H1 (cell line): ENCODE measurements around the gene ARHGEF7. TPM values are rescaled to one million over a fixed set of nuclear protein-coding genes. Genes with fewer than 3 reads are reported as not detected.

Experiments
- CTCF ChIA-PET: fragments of 300-600 bp; sonication (Branson Sonifier 250); formaldehyde crosslinking; loops from one replicate; lab custom pipeline; 2021; ENCODE audit not compliant: partially characterized antibody; lab: Charles Lee
- POLR2A ChIA-PET: fragments of 300-600 bp; sonication (Branson Sonifier 250); formaldehyde crosslinking; loops from one replicate; lab custom pipeline; 2021; ENCODE audit warnings: inconsistent platforms; ENCODE audit not compliant: partially characterized antibody; lab: Charles Lee
- DNase-seq, 2 experiments: peaks; one replicate each; pipeline versions ENCODE4 v3.0.0 to v3.0.0-alpha.2; 2010 to 2022; ENCODE audit warnings: low spot score in 2 of 2, low read depth in 1 of 2, mixed read lengths in 1 of 2
- FAIRE-seq: peaks from 2 replicates; lab custom pipeline; 2011; peaks lifted over from hg19 to GRCh38; lab: Jason Lieb, UNC
- H2AFZ ChIP-seq: 2 replicates; pipeline ENCODE4 v1.8.1; 2012; ENCODE audit warnings: low read length, inconsistent platforms
- H2AK5ac ChIP-seq: 2 replicates; pipeline ENCODE4 v1.6.1; 2013; ENCODE audit warnings: low read depth, low read length
- H2BK120ac ChIP-seq: replicated peaks from 2 replicates; pipeline ENCODE3; 2013; ENCODE audit warnings: low read depth, low read length, inconsistent platforms
- H2BK12ac ChIP-seq: 2 replicates; pipeline ENCODE4 v1.6.1; 2013; ENCODE audit warnings: low read depth, low read length
- H2BK15ac ChIP-seq: 2 replicates; pipeline ENCODE4 v1.6.1; 2013; ENCODE audit warnings: low read length
- H2BK20ac ChIP-seq: 2 replicates; pipeline ENCODE4 v1.6.1; 2013; ENCODE audit warnings: low read length
- H2BK5ac ChIP-seq: 2 replicates; pipeline ENCODE4 v1.6.1; 2013; ENCODE audit warnings: low read depth, low read length
- H3K14ac ChIP-seq: 2 replicates; pipeline ENCODE4 v1.6.1; 2013; ENCODE audit warnings: inconsistent platforms; ENCODE audit not compliant: insufficient read length
- H3K18ac ChIP-seq: 2 replicates; pipeline ENCODE4 v1.6.1; 2013; ENCODE audit warnings: low read length; ENCODE audit errors: extremely low read depth
- H3K23ac ChIP-seq: 2 replicates; pipeline ENCODE4 v1.6.1; 2013; ENCODE audit warnings: inconsistent platforms; ENCODE audit not compliant: insufficient read length
- H3K23me2 ChIP-seq: 2 replicates; pipeline ENCODE4 v1.6.1; 2013; ENCODE audit warnings: low read depth, low read length
- H3K27ac ChIP-seq: 2 replicates; pipeline ENCODE4 v1.6.1; 2011; ENCODE audit warnings: low read depth, low read length, inconsistent platforms
- H3K27me3 ChIP-seq, 4 experiments: replicated peaks in 1 of 4; 1 replicate in 1 of 4; 2 replicates in 3 of 4; pipeline versions ENCODE4 v1.6.1 to v1.8.1; 2011 to 2013; ENCODE audit warnings: low read length in 3 of 4, mild to moderate bottlenecking in 3 of 4, inconsistent platforms in 2 of 4, mixed read lengths in 2 of 4, moderate library complexity in 1 of 4; ENCODE audit not compliant: control insufficient read depth in 3 of 4, insufficient read depth in 3 of 4; ENCODE audit errors: extremely low read depth in 1 of 4
- H3K36me3 ChIP-seq, 4 experiments: 2 replicates each; pipeline versions ENCODE4 v1.6.1 to v1.8.1; 2011 to 2013; ENCODE audit warnings: mild to moderate bottlenecking in 4 of 4, low read length in 3 of 4, moderate library complexity in 2 of 4, control low read depth in 1 of 4, inconsistent platforms in 1 of 4; ENCODE audit not compliant: insufficient read depth in 4 of 4, control insufficient read depth in 2 of 4
- H3K4ac ChIP-seq: replicated peaks from 2 replicates; pipeline ENCODE3; 2013; ENCODE audit warnings: low read length, low read depth, mixed read lengths, inconsistent platforms; ENCODE audit not compliant: insufficient read length
- H3K4me1 ChIP-seq, 4 experiments: replicated peaks in 1 of 4; 1 replicate in 1 of 4; 2 replicates in 3 of 4; pipeline versions ENCODE4 v1.6.1 to v1.8.1; 2011 to 2013; ENCODE audit warnings: low read length in 3 of 4, inconsistent platforms in 2 of 4, mixed read lengths in 1 of 4; ENCODE audit not compliant: insufficient read depth in 4 of 4, control insufficient read depth in 3 of 4
- H3K4me2 ChIP-seq, 2 experiments: 2 replicates each; pipeline versions ENCODE4 v1.6.1 to v1.8.1; 2011 to 2013; ENCODE audit warnings: low read depth in 2 of 2, low read length in 2 of 2, control low read depth in 1 of 2, inconsistent platforms in 1 of 2, mild to moderate bottlenecking in 1 of 2; ENCODE audit not compliant: insufficient read depth in 1 of 2
- H3K4me3 ChIP-seq, 4 experiments: fragments of 200-600, 300-600 bp in 1 of 4; sonication (generic), shearing (Covaris generic), sonication (Bioruptor Twin) in 1 of 4; 2 replicates each; pipeline versions ENCODE4 v1.5.1 to v1.8.1; 2011 to 2016; ENCODE audit warnings: low read length in 4 of 4, low read depth in 3 of 4, control low read depth in 2 of 4, inconsistent platforms in 2 of 4, mild to moderate bottlenecking in 2 of 4, mixed read lengths in 1 of 4, moderate library complexity in 1 of 4; ENCODE audit not compliant: insufficient read depth in 2 of 4; ENCODE audit errors: extremely low read depth in 1 of 4
- H3K56ac ChIP-seq: replicated peaks from 2 replicates; pipeline ENCODE3; 2013; ENCODE audit warnings: low read depth, mild to moderate bottlenecking, mixed read lengths, low read length, inconsistent platforms; ENCODE audit not compliant: insufficient read length
- H3K79me1 ChIP-seq: 2 replicates; pipeline ENCODE4 v1.6.1; 2013; ENCODE audit warnings: low read depth, low read length, control low read depth
- H3K79me2 ChIP-seq, 2 experiments: 2 replicates each; pipeline versions ENCODE4 v1.6.1 to v1.8.1; 2012 to 2013; ENCODE audit warnings: low read length in 2 of 2, mild to moderate bottlenecking in 2 of 2, inconsistent platforms in 1 of 2; ENCODE audit not compliant: insufficient read depth in 2 of 2, control insufficient read depth in 1 of 2
- H3K9ac ChIP-seq, 4 experiments: replicated peaks in 1 of 4; 1 replicate in 1 of 4; 2 replicates in 3 of 4; pipeline versions ENCODE4 v1.6.1 to v1.8.1; 2011 to 2013; ENCODE audit warnings: low read depth in 3 of 4, low read length in 3 of 4, control low read depth in 2 of 4, mild to moderate bottlenecking in 2 of 4, moderate library complexity in 2 of 4, inconsistent platforms in 1 of 4; ENCODE audit errors: extremely low read depth in 1 of 4
- H3K9me3 ChIP-seq, 2 experiments: 2 replicates each; pipeline versions ENCODE4 v1.6.1 to v1.8.1; 2012 to 2013; ENCODE audit warnings: mild to moderate bottlenecking in 2 of 2, moderate library complexity in 2 of 2, control low read depth in 1 of 2, inconsistent platforms in 1 of 2, low read depth in 1 of 2, low read length in 1 of 2, mixed read lengths in 1 of 2; ENCODE audit not compliant: insufficient read depth in 2 of 2
- H4K20me1 ChIP-seq, 2 experiments: replicated peaks in 1 of 2; 2 replicates each; pipeline versions ENCODE3 to v1.8.1; 2011 to 2013; ENCODE audit warnings: inconsistent platforms in 2 of 2, low read length in 2 of 2, mild to moderate bottlenecking in 1 of 2; ENCODE audit not compliant: insufficient read depth in 2 of 2, control insufficient read depth in 1 of 2
- H4K5ac ChIP-seq: 2 replicates; pipeline ENCODE4 v1.6.1; 2013; ENCODE audit warnings: low read length, low read depth, mixed read lengths, inconsistent platforms; ENCODE audit not compliant: insufficient read length
- H4K8ac ChIP-seq: 2 replicates; pipeline ENCODE4 v1.8.0; 2013; ENCODE audit warnings: mild to moderate bottlenecking, moderate library complexity, low read length, inconsistent platforms; ENCODE audit not compliant: insufficient read depth; ENCODE audit errors: extremely low read depth
- H4K91ac ChIP-seq: replicated peaks from 2 replicates; pipeline ENCODE3; 2013; ENCODE audit warnings: low read length, mixed read lengths, inconsistent platforms; ENCODE audit not compliant: insufficient read length
- BCL11A ChIP-seq, 2 experiments: IDR thresholded peaks; one replicate each; pipeline ENCODE4 v1.6.1; 2011; ENCODE audit warnings: low read depth in 2 of 2, low read length in 2 of 2, mild to moderate bottlenecking in 2 of 2
- CBX8 ChIP-seq: fragments of 300-800, 300-1000 bp; sonication (generic); IDR thresholded peaks from 2 replicates; pipeline ENCODE4 v1.7.1; 2016; ENCODE audit warnings: low read depth, low read length, borderline replicate concordance
- CHD2 ChIP-seq: IDR thresholded peaks from 2 replicates; pipeline ENCODE4 v1.6.1; 2012; ENCODE audit warnings: low read length, improper control_type of control experiment
- CREB1 ChIP-seq: IDR thresholded peaks from 2 replicates; pipeline ENCODE4 v1.6.1; 2012; ENCODE audit warnings: inconsistent platforms
- GTF2F1 ChIP-seq: IDR thresholded peaks from 2 replicates; pipeline ENCODE4 v1.6.1; 2012; ENCODE audit warnings: low read depth, low read length, improper control_type of control experiment, borderline replicate concordance
- JUN ChIP-seq: IDR thresholded peaks from 2 replicates; pipeline ENCODE4 v1.6.1; 2011; ENCODE audit warnings: low read depth, mild to moderate bottlenecking, improper control_type of control experiment, low read length
- RNF2 ChIP-seq: fragments of 200-900, 300-1000 bp; sonication (generic); IDR thresholded peaks from 2 replicates; pipeline ENCODE4 v1.7.1; 2016; ENCODE audit warnings: borderline replicate concordance, low read depth, mild to moderate bottlenecking, antibody characterized with exemption, low read length; ENCODE audit not compliant: poor library complexity, severe bottlenecking; ENCODE audit errors: missing control alignments
- SP1 ChIP-seq: IDR thresholded peaks from 2 replicates; pipeline ENCODE4 v1.6.1; 2011; ENCODE audit warnings: low read depth, low read length
- SP2 ChIP-seq: IDR thresholded peaks from 2 replicates; pipeline ENCODE4 v1.6.1; 2012; ENCODE audit warnings: mild to moderate bottlenecking, low read length, inconsistent platforms
- SUZ12 ChIP-seq: fragments of 200-600 bp; sonication (generic); IDR thresholded peaks from 2 replicates; pipeline ENCODE4 v1.6.1; 2012; ENCODE audit warnings: mild to moderate bottlenecking, inconsistent platforms, low read length, moderate library complexity, mixed read lengths
- TAF7 ChIP-seq: optimal IDR thresholded peaks from 2 replicates; pipeline ENCODE3; 2011; ENCODE audit warnings: low read depth, mild to moderate bottlenecking, inconsistent platforms, low read length, moderate library complexity, borderline replicate concordance
- TBP ChIP-seq: IDR thresholded peaks from 2 replicates; pipeline ENCODE4 v1.6.1; 2011; ENCODE audit warnings: low read depth, low read length, improper control_type of control experiment
- TEAD4 ChIP-seq: IDR thresholded peaks from 2 replicates; pipeline ENCODE4 v1.6.1; 2012; ENCODE audit warnings: low read depth, low read length, inconsistent platforms, mixed read lengths
- WGBS, 2 experiments: shearing (Covaris generic) in 1 of 2; methylation state at CpG; one replicate each; pipeline versions ENCODE4 v1.1.6 to v1.1.7; 2013 to 2015; ENCODE audit warnings: low lambda C conversion rate in 2 of 2, mixed read lengths in 2 of 2, inconsistent platforms in 1 of 2, low coverage in 1 of 2, missing lambda C conversion rate in 1 of 2; ENCODE audit not compliant: insufficient replicate concordance in 2 of 2, insufficient coverage in 1 of 2, insufficient read length in 1 of 2; ENCODE audit errors: extremely low coverage in 1 of 2, missing lambda C conversion rate in 1 of 2; 5-methylcytosine and 5-hydroxymethylcytosine counted together
- polyA plus RNA-seq, 7 experiments: library from polyadenylated mRNA; depleted of rRNA in 3 of 7; stranded (reverse) in 5 of 7; unstranded in 2 of 7; fragments of >200 nt in 5 of 7; fragments of 200-250 nt in 2 of 7; gene quantifications; 1 replicate in 5 of 7; 2 replicates in 1 of 7; 4 replicates in 1 of 7; pipeline versions ENCODE4 v1.2.1 to v1.2.3, GENCODE V29; 2011 to 2013; ENCODE audit warnings: missing spikeins in 2 of 7, mixed read lengths in 2 of 7
- total RNA-seq: library from RNA; stranded (reverse); fragmentation: NEBNext Ultra II Directional; extraction: Animal tissue kit (Norgen Biotek cat#: 25700); gene quantifications from 2 replicates; pipeline ENCODE4 v1.2.1, GENCODE V29; 2021

Gene ARHGEF7
- total and polyA plus RNA-seq, 2 of the 8 experiments (the other 6 are each of a cell fraction or from before 2014, with no cell fraction given), result 26.2 to 56.5 TPM

DNA sequence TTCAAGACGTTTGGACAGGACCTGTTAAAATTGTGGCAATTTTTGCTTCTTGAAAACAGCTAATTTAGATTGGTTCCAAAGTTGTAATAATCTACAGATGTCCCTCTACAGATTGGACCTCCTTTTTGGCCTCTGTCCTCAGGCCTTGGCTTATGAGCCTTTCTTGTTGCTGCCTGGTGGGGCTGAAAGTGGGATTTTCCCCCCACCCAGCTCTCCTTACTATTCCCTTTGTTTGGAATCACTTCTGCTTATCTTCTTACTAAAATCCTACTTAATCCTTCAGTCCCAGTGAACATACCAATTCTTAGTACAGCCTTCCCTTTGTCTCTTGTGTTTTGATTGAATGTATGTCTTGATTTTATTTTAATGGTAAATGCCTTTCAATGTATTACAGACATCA, 141.8 kb downstream of the ARHGEF7 start:
- Histone ChIP-seq H4K20me1 (peaks cover 2 to 3% of the 10 kb centered on the region in 2 experiments), H3K27ac (no peak overlapping the region), H2AFZ (no peak overlapping the region), H3K36me3 (peaks cover 3 to 9% (median 6%) of the 10 kb centered on the region in 4 experiments; a peak in 2 of 8 replicates), H3K79me1 (peaks cover 2% of the 10 kb centered on the region; the same call in 1 of the 2 replicates), H4K91ac (no peak overlapping the region), H2BK5ac (no peak overlapping the region), H3K9me3 (no peaks in the 10 kb centered on the region), H3K4ac (no peak overlapping the region), H3K27me3 (no peaks in the 10 kb centered on the region), H2BK120ac (no peak overlapping the region), H2AK5ac (no peak overlapping the region)
- CTCF ChIA-PET, result interaction anchor here (1.4 kb wide), 1 partner anchor 172 kb away, joined by 3 read pairs; no protein-coding TSS in a partner anchor
- TF ChIP-seq BCL11A (IDR thresholded peaks at IDR 0.05; ENCODE audit: low read depth in 2 of 2, low read length in 2 of 2) (no peak), SUZ12 (no peak), JUN (no peak), TAF7 (no peak), CBX8 (no peak), CREB1 (no peak), TBP (no peak), SP2 (no peak), CHD2 (no peak), GTF2F1 (no peak), RNF2 (no peak), TEAD4 (no peak), SP1 (no peak)
- TF ChIP-seq, all 59 proteins: peak for 0
- Histone ChIP-seq H2BK20ac (no peak overlapping the region), H3K4me1 (peaks cover 0 to 2% (median 0%) of the 10 kb centered on the region in 4 experiments; a peak in 1 of 7 replicates), H3K18ac (no peak overlapping the region), H4K5ac (no peak overlapping the region), H3K23me2 (no peaks in the 10 kb centered on the region), H3K4me2 (no peak overlapping the region), H3K56ac (no peak overlapping the region), H2BK15ac (no peak overlapping the region), H3K9ac (no peak overlapping the region), H3K79me2 (peaks cover 0 to 2% of the 10 kb centered on the region in 2 experiments; a peak in 1 of 4 replicates), H2BK12ac (no peak overlapping the region), H3K23ac (no peak overlapping the region), H3K14ac (no peak overlapping the region), H3K4me3 (no peak overlapping the region), H4K8ac (no peak overlapping the region)
- 100% methylated on average over 1 of the region's 1 CpG; no CpG with 5 or more reads in 1 of the 2 experiments for WGBS, 2 experiments
- FAIRE-seq (no peak), DNase-seq (no peak)
- POLR2A ChIA-PET, result no interaction called here
